H9 (cell line): Measurements from ENCODE around the gene ENOX1. TPM values are rescaled to one million over a fixed set of nuclear protein-coding genes. Genes with fewer than 3 reads are reported as not detected.

Experiments used
- DNase-seq: peaks from one replicate; pipeline ENCODE4 v3.0.0-alpha.2; 2017
- H2AFZ ChIP-seq: one replicate; pipeline ENCODE4 v1.6.1; 2013; ENCODE audit warnings: mild to moderate bottlenecking, low read length, control low read depth, moderate library complexity
- H2AK5ac ChIP-seq: 2 replicates; pipeline ENCODE4 v1.6.1; 2013; ENCODE audit warnings: low read length, control low read depth, mixed read lengths; ENCODE audit not compliant: insufficient read length
- H2BK120ac ChIP-seq: one replicate; pipeline ENCODE4 v1.6.1; 2013; ENCODE audit warnings: low read depth, mild to moderate bottlenecking, low read length, control low read depth, inconsistent platforms; ENCODE audit not compliant: poor library complexity, severe bottlenecking
- H2BK12ac ChIP-seq: 2 replicates; pipeline ENCODE4 v1.6.1; 2013; ENCODE audit warnings: low read length, control low read depth, mixed read lengths, low read depth; ENCODE audit not compliant: insufficient read length
- H2BK15ac ChIP-seq: 2 replicates; pipeline ENCODE4 v1.6.1; 2013; ENCODE audit warnings: low read depth, low read length, control low read depth
- H2BK20ac ChIP-seq: one replicate; pipeline ENCODE4 v1.6.1; 2013; ENCODE audit warnings: low read depth, mild to moderate bottlenecking, low read length, control low read depth, inconsistent platforms; ENCODE audit not compliant: poor library complexity, severe bottlenecking
- H2BK5ac ChIP-seq: 2 replicates; pipeline ENCODE4 v1.6.1; 2013; ENCODE audit warnings: low read length, control low read depth, mixed read lengths; ENCODE audit not compliant: insufficient read length
- H3K14ac ChIP-seq: 2 replicates; pipeline ENCODE4 v1.6.1; 2013; ENCODE audit warnings: low read length, control low read depth; ENCODE audit not compliant: insufficient read depth
- H3K18ac ChIP-seq: 2 replicates; pipeline ENCODE4 v1.6.1; 2013; ENCODE audit warnings: low read depth, mild to moderate bottlenecking, mixed read lengths, low read length, control low read depth; ENCODE audit not compliant: insufficient read length
- H3K23ac ChIP-seq: 2 replicates; pipeline ENCODE4 v1.6.1; 2013; ENCODE audit warnings: low read length, control low read depth, mixed read lengths, low read depth; ENCODE audit not compliant: insufficient read length
- H3K23me2 ChIP-seq: 2 replicates; pipeline ENCODE4 v1.6.1; 2013; ENCODE audit warnings: low read depth, mild to moderate bottlenecking, mixed read lengths, low read length, control low read depth; ENCODE audit not compliant: insufficient read length, poor library complexity, severe bottlenecking
- H3K27ac ChIP-seq: 2 replicates; pipeline ENCODE4 v1.5.1; 2013; ENCODE audit warnings: low read length, control low read depth, mixed read lengths, low read depth; ENCODE audit not compliant: insufficient read length
- H3K27me3 ChIP-seq: 2 replicates; pipeline ENCODE4 v1.6.1; 2013; ENCODE audit warnings: low read length, control low read depth, inconsistent platforms; ENCODE audit not compliant: insufficient read depth
- H3K4ac ChIP-seq: 2 replicates; pipeline ENCODE4 v1.6.1; 2013; ENCODE audit warnings: low read depth, mild to moderate bottlenecking, control low read depth, inconsistent platforms, low read length, moderate library complexity
- H3K4me1 ChIP-seq: 2 replicates; pipeline ENCODE4 v1.6.1; 2013; ENCODE audit warnings: low read length, control low read depth, inconsistent platforms; ENCODE audit not compliant: insufficient read depth
- H3K4me2 ChIP-seq: 2 replicates; pipeline ENCODE4 v1.6.1; 2013; ENCODE audit warnings: low read length, control low read depth, mixed read lengths; ENCODE audit not compliant: insufficient read length, insufficient read depth
- H3K56ac ChIP-seq: 2 replicates; pipeline ENCODE4 v1.6.1; 2013; ENCODE audit warnings: low read depth, mild to moderate bottlenecking, mixed read lengths, low read length, control low read depth; ENCODE audit not compliant: insufficient read length
- H3K79me1 ChIP-seq: 2 replicates; pipeline ENCODE4 v1.6.1; 2013; ENCODE audit warnings: low read depth, mild to moderate bottlenecking, moderate library complexity, low read length, control low read depth, inconsistent platforms; ENCODE audit not compliant: insufficient read depth, poor library complexity, severe bottlenecking
- H3K79me2 ChIP-seq: 2 replicates; pipeline ENCODE4 v1.6.1; 2013; ENCODE audit warnings: low read length, control low read depth, inconsistent platforms; ENCODE audit not compliant: insufficient read depth
- H3K9ac ChIP-seq: 2 replicates; pipeline ENCODE4 v1.6.1; 2013; ENCODE audit warnings: low read length, control low read depth, mixed read lengths; ENCODE audit not compliant: insufficient read length; ENCODE audit errors: extremely low read depth
- H3K9me3 ChIP-seq: one replicate; pipeline ENCODE4 v1.6.1; 2013; ENCODE audit warnings: low read depth, low read length, inconsistent platforms; ENCODE audit not compliant: control insufficient read depth
- H3T11ph ChIP-seq: one replicate; pipeline ENCODE4 v1.6.1; 2013; ENCODE audit warnings: mild to moderate bottlenecking, low read length, control low read depth, inconsistent platforms
- H4K20me1 ChIP-seq: one replicate; pipeline ENCODE4 v1.6.1; 2013; ENCODE audit not compliant: control insufficient read depth, insufficient read length, insufficient read depth
- H4K5ac ChIP-seq: 2 replicates; pipeline ENCODE4 v1.6.1; 2013; ENCODE audit warnings: low read depth, mild to moderate bottlenecking, mixed read lengths, low read length, control low read depth; ENCODE audit not compliant: insufficient read length
- H4K8ac ChIP-seq: replicated peaks from 2 replicates; pipeline ENCODE4 v1.6.1; 2013; ENCODE audit warnings: low read length, control low read depth, mixed read lengths, low read depth; ENCODE audit not compliant: insufficient read length
- H4K91ac ChIP-seq: 2 replicates; pipeline ENCODE4 v1.6.1; 2013; ENCODE audit warnings: low read depth, mild to moderate bottlenecking, moderate library complexity, mixed read lengths, low read length, control low read depth; ENCODE audit not compliant: insufficient read length
- H3K27ac Mint-ChIP-seq, 3 experiments: 2 replicates in 2 of 3; 3 replicates in 1 of 3; pipeline ENCODE4 v1.8.0; 2020 to 2021; ENCODE audit warnings: mixed read lengths in 3 of 3, mild to moderate bottlenecking in 1 of 3, moderate library complexity in 1 of 3
- H3K27me3 Mint-ChIP-seq: 2 replicates; pipeline ENCODE4 v1.8.0; 2021; ENCODE audit warnings: low read depth, mild to moderate bottlenecking, moderate library complexity, mixed read lengths
- H3K36me3 Mint-ChIP-seq, 3 experiments: 2 replicates in 2 of 3; 3 replicates in 1 of 3; pipeline ENCODE4 v1.8.0; 2020 to 2021; ENCODE audit warnings: low read depth in 3 of 3, mixed read lengths in 3 of 3; ENCODE audit not compliant: insufficient read depth in 1 of 3
- H3K4me1 Mint-ChIP-seq, 2 experiments: 2 replicates each; pipeline ENCODE4 v1.8.0; 2020; ENCODE audit warnings: mixed read lengths in 2 of 2
- H3K4me3 Mint-ChIP-seq, 2 experiments: 2 replicates in 1 of 2; 3 replicates in 1 of 2; pipeline ENCODE4 v1.8.0; 2020 to 2021; ENCODE audit warnings: mild to moderate bottlenecking in 2 of 2, mixed read lengths in 2 of 2, moderate library complexity in 1 of 2
- H3K9me3 Mint-ChIP-seq, 2 experiments: 2 replicates in 1 of 2; 3 replicates in 1 of 2; pipeline ENCODE4 v1.8.0; 2020; ENCODE audit warnings: mild to moderate bottlenecking in 2 of 2, mixed read lengths in 2 of 2, moderate library complexity in 1 of 2
- WGBS: extraction: QIAGEN DNeasy Blood & Tissue Kit; methylation state at CpG from one replicate; pipeline ENCODE4 v1.1.7; 2013; ENCODE audit warnings: missing lambda C conversion rate, low lambda C conversion rate, mixed read lengths; ENCODE audit not compliant: insufficient read length; ENCODE audit errors: extremely low coverage; 5-methylcytosine and 5-hydroxymethylcytosine counted together
- total RNA-seq: library from RNA; stranded (reverse); gene quantifications from 2 replicates; pipeline ENCODE4 v1.2.1, GENCODE V29; 2021
- TF ChIP-seq, protein P1 (sequence below): fragments of 200-600 bp; sonication (generic); conservative IDR thresholded peaks from 3 replicates; pipeline ENCODE4 v1.8.0; 2021; ENCODE audit warnings: antibody characterized with exemption, mild to moderate bottlenecking

Gene ENOX1
- total RNA-seq, 1 experiment from 2014 or later = 0.24 TPM

DNA sequence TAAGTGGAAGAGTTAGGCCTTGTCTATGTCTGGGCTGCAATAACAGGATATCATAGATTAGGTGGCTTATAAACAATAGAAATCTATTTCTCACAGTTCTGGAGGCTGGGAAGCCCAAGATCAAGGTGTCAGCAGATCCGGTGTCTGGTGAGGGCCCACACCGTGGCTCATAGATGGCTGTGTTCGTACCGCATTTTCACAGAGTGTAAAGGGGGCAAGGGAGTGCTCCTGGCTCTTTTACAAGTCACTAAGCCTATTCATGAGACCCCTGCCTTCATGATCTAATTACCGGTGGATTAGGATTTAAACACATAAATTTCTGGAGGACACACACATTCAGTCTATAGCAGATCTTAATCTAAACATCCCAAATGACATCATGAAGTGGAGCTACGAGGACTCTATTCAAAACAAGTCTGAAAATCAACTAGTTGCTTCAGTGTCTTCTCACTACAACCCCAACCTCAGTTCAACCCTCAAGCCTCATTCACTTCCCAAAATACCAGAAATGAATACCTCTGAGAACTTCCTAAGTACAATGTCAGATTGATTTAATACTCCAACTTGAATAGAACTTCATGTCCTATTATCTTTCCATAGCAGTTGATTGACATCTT lies 23.5 kb downstream of the ENOX1 start:
- no peak overlapping the region for H2BK5ac ChIP-seq
- H3K27ac Mint-ChIP-seq = no peak overlapping the region
- H3K23ac ChIP-seq = no peak overlapping the region
- H4K5ac ChIP-seq = no peak overlapping the region
- no peak overlapping the region for H4K91ac ChIP-seq
- no peak overlapping the region for H3K4me2 ChIP-seq
- no peak overlapping the region for H2AFZ ChIP-seq
- no peaks in the 10 kb centered on the region for H3K9me3 Mint-ChIP-seq
- H2BK20ac ChIP-seq = no peak overlapping the region
- H2BK120ac ChIP-seq = no peak overlapping the region
- no peak for DNase-seq
- no peaks in the 10 kb centered on the region for H3K27me3 ChIP-seq
- H2BK15ac ChIP-seq = no peak overlapping the region
- no peaks in the 10 kb centered on the region for H4K20me1 ChIP-seq
- H3K18ac ChIP-seq = no peak overlapping the region
- no peak overlapping the region for H3K14ac ChIP-seq
- H3K9me3 ChIP-seq = no peaks in the 10 kb centered on the region
- H3K4ac ChIP-seq = no peak overlapping the region
- WGBS = no CpG with 5 or more reads among the region's 6 CpGs
- H3K27me3 Mint-ChIP-seq = no peaks in the 10 kb centered on the region
- peaks cover 3% of the 10 kb centered on the region; the same call in 1 of the 2 replicates for H3K4me1 ChIP-seq
- no peak overlapping the region for H3K27ac ChIP-seq
- peaks cover 23 to 25% of the 10 kb centered on the region in 2 experiments for H3K4me1 Mint-ChIP-seq
- H2BK12ac ChIP-seq = no peak overlapping the region
- H3T11ph ChIP-seq = no peak overlapping the region
- no peaks in the 10 kb centered on the region for H3K36me3 Mint-ChIP-seq
- no peaks in the 10 kb centered on the region for H3K79me1 ChIP-seq
- H3K79me2 ChIP-seq = no peaks in the 10 kb centered on the region
- no peak overlapping the region; a peak in 1 of 5 replicates for H3K4me3 Mint-ChIP-seq
- no peak overlapping the region for H3K56ac ChIP-seq
- no peak overlapping the region for H2AK5ac ChIP-seq
- H4K8ac ChIP-seq = no peak overlapping the region
- TF ChIP-seq, protein P1, sequence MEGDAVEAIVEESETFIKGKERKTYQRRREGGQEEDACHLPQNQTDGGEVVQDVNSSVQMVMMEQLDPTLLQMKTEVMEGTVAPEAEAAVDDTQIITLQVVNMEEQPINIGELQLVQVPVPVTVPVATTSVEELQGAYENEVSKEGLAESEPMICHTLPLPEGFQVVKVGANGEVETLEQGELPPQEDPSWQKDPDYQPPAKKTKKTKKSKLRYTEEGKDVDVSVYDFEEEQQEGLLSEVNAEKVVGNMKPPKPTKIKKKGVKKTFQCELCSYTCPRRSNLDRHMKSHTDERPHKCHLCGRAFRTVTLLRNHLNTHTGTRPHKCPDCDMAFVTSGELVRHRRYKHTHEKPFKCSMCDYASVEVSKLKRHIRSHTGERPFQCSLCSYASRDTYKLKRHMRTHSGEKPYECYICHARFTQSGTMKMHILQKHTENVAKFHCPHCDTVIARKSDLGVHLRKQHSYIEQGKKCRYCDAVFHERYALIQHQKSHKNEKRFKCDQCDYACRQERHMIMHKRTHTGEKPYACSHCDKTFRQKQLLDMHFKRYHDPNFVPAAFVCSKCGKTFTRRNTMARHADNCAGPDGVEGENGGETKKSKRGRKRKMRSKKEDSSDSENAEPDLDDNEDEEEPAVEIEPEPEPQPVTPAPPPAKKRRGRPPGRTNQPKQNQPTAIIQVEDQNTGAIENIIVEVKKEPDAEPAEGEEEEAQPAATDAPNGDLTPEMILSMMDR = no peak
- no peaks in the 10 kb centered on the region for H3K23me2 ChIP-seq
- H3K9ac ChIP-seq = no peak overlapping the region
